MCF 10A (cell line): ENCODE results near the gene ZBTB44. TPM values are rescaled to one million over a fixed set of nuclear protein-coding genes. Genes with fewer than 3 reads are reported as not detected.

ENCODE experiments used
- BruUV-seq: library from RNA; stranded (reverse); fragments of 400-500 nt; replicated peaks from 2 replicates; lab custom pipeline; 2021; lab: Mats Ljungman, UMichigan
- CTCF ChIA-PET: fragments of 300-600 bp; sonication (Branson Sonifier 250); formaldehyde crosslinking; extraction: SDS; loops from one replicate; lab custom pipeline; 2021; ENCODE audit warnings: antibody characterized with exemption, inconsistent platforms; lab: Yijun Ruan, JAX
- POLR2A ChIA-PET: fragments of 300-600, 350-650 bp; sonication (Branson Sonifier 250); formaldehyde crosslinking; extraction: SDS; loops from one replicate; lab custom pipeline; 2020; ENCODE audit warnings: antibody characterized with exemption, inconsistent platforms; lab: Yijun Ruan, JAX
- DNase-seq: peaks from one replicate; pipeline ENCODE4 v3.0.0-alpha.2; 2018; ENCODE audit not compliant: unreplicated experiment
- H3K27ac Mint-ChIP-seq: one replicate; pipeline ENCODE4 v1.8.0; 2022; ENCODE audit warnings: mild to moderate bottlenecking, low read depth, mixed read lengths; ENCODE audit not compliant: unreplicated experiment
- H3K27me3 Mint-ChIP-seq: one replicate; pipeline ENCODE4 v1.8.0; 2022; ENCODE audit warnings: mixed read lengths; ENCODE audit not compliant: insufficient read depth, unreplicated experiment
- H3K36me3 Mint-ChIP-seq: one replicate; pipeline ENCODE4 v1.8.0; 2022; ENCODE audit warnings: mild to moderate bottlenecking, moderate library complexity, mixed read lengths; ENCODE audit not compliant: insufficient read depth, unreplicated experiment
- H3K4me1 Mint-ChIP-seq: one replicate; pipeline ENCODE4 v1.8.0; 2022; ENCODE audit warnings: mixed read lengths; ENCODE audit not compliant: insufficient read depth, unreplicated experiment
- H3K4me3 Mint-ChIP-seq: one replicate; pipeline ENCODE4 v1.8.0; 2022; ENCODE audit warnings: mild to moderate bottlenecking, moderate library complexity, mixed read lengths; ENCODE audit not compliant: unreplicated experiment
- H3K9me3 Mint-ChIP-seq: one replicate; pipeline ENCODE4 v1.8.0; 2022; ENCODE audit warnings: mixed read lengths; ENCODE audit not compliant: unreplicated experiment
- CTCF ChIP-seq: fragments of 200-600 bp; IDR thresholded peaks from one replicate; pipeline ENCODE4 v1.8.0; 2022; ENCODE audit warnings: antibody characterized with exemption, mild to moderate bottlenecking; ENCODE audit not compliant: unreplicated experiment
- intact Hi-C: fragments of 100-400 bp; cut with micrococcal nuclease; formaldehyde crosslinking; loops from 2 replicates; pipeline ENCODE4 v1.14.1; 2022
- total RNA-seq: library from RNA; stranded (reverse); gene quantifications from 2 replicates; pipeline ENCODE4 v1.2.3, GENCODE V29; 2022

ZBTB44 gene
- total RNA-seq, 1 experiment from 2014 or later, result 28.5 TPM

- DNase-seq, result no peak
- Mint-ChIP-seq H3K27me3 (no peaks in the 10 kb centered on the region), H3K9me3 (no peaks in the 10 kb centered on the region), H3K4me3 (no peak overlapping the region), H3K36me3 (peaks cover 6% of the 10 kb centered on the region), H3K27ac (no peak overlapping the region), H3K4me1 (peaks cover 12% of the 10 kb centered on the region)
- CTCF ChIA-PET, result interaction anchor here (1.6 kb wide), 1 partner anchor 583 kb away, joined by 8 read pairs; no protein-coding TSS in a partner anchor
- TF ChIP-seq CTCF, result no peak
- intact Hi-C loops, result no loop called here
- no TSS peak for BruUV-seq
- POLR2A ChIA-PET, result interaction anchor here (0.6 kb wide), 1 partner anchor 39 kb away, joined by 3 read pairs; no protein-coding TSS in a partner anchor
Observed at GRCh38 chr11:130278745-130279144, 36.0 kb downstream of the ZBTB44 start.

DNA sequence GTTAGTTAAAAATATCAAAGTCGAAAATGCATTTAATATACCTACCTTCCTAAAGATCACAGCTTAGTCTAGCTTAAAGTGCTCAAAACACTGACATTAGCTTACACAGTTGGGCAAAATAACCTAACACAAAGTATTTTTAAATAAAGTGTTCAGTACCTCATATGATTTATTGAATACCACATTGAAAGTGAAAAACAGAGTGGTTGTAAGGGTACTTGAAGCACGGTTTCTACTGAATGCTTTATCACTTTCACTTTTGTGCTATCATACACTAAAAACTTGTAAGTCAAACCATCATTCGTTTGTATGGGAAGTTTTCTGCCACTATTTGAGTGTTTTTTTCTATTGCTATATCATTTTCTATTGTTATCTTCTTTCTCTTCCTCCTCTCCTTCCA lies 36.6 kb downstream of the ZBTB44 start:
- BruUV-seq, result no TSS peak
- no peak for TF ChIP-seq CTCF
- ChIA-PET POLR2A (no interaction called here), CTCF (interaction anchor here (0.6 kb wide), 1 partner anchor 11 kb away, joined by 4 read pairs; no protein-coding TSS in a partner anchor)
- no peak overlapping the region for H3K4me3 Mint-ChIP-seq
- no peaks in the 10 kb centered on the region for H3K9me3 Mint-ChIP-seq
- DNase-seq, result no peak
- intact Hi-C loops, result no loop called here
- no peaks in the 10 kb centered on the region for H3K27me3 Mint-ChIP-seq
- no peak overlapping the region for H3K27ac Mint-ChIP-seq
- H3K36me3 Mint-ChIP-seq, result peaks cover 6% of the 10 kb centered on the region
- H3K4me1 Mint-ChIP-seq, result peaks cover 12% of the 10 kb centered on the region

DNA sequence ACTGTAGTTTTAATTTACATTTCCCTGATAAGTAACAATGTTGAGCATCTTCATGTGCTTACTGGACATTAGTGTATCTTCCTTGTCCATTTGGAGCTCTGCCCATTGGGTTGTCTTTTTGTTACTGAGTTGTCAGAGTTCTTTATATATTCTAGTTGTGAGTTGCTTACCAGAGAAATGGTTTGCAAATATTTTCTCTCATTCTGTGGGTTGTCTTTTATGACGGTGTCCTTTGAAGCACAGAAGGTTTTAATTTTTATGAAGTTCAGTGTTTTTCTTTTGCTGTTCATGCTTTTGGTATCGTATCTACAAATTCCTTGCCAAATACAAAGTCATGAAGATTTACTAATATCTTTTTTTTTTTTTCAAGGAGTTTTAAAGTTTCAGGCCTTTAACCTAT lies 42.4 kb downstream of the ZBTB44 start:
- CTCF ChIA-PET, result interaction anchor here (0.6 kb wide), 1 partner anchor 87 kb away, joined by 3 read pairs; no protein-coding TSS in a partner anchor
- H3K4me1 Mint-ChIP-seq, result no peaks in the 10 kb centered on the region
- H3K36me3 Mint-ChIP-seq, result peaks cover 5% of the 10 kb centered on the region
- H3K27ac Mint-ChIP-seq, result no peak overlapping the region
- POLR2A ChIA-PET, result interaction anchor here (0.6 kb wide), 1 partner anchor 105 kb away, joined by 5 read pairs; no protein-coding TSS in a partner anchor
- BruUV-seq, result no TSS peak
- H3K27me3 Mint-ChIP-seq, result no peaks in the 10 kb centered on the region
- TF ChIP-seq CTCF, result no peak
- no peak for DNase-seq
- no peaks in the 10 kb centered on the region for H3K9me3 Mint-ChIP-seq
- intact Hi-C loops, result no loop called here
- no peak overlapping the region for H3K4me3 Mint-ChIP-seq

- H3K4me3 Mint-ChIP-seq, result no peak overlapping the region
- H3K36me3 Mint-ChIP-seq, result peaks cover 14% of the 10 kb centered on the region
- H3K9me3 Mint-ChIP-seq, result no peaks in the 10 kb centered on the region
- no peaks in the 10 kb centered on the region for H3K4me1 Mint-ChIP-seq
- ChIA-PET CTCF (interaction anchor here (0.7 kb wide), 1 partner anchor 8 kb away, joined by 3 read pairs; no protein-coding TSS in a partner anchor), POLR2A (no interaction called here)
- no peaks in the 10 kb centered on the region for H3K27me3 Mint-ChIP-seq
- DNase-seq, result no peak
- no peak for TF ChIP-seq CTCF
- intact Hi-C loops, result no loop called here
- no peak overlapping the region for H3K27ac Mint-ChIP-seq
- BruUV-seq, result no TSS peak
Observed at GRCh38 chr11:130269326-130269943, 45.3 kb downstream of the ZBTB44 start.
